WTC11 (cell line): ENCODE data around the gene RAB35.

Experiments used
- CREM ChIP-seq: sonication (generic); formaldehyde crosslinking; IDR thresholded peaks from 2 replicates; pipeline ENCODE4 v1.8.1; 2022; ENCODE audit warnings: mild to moderate bottlenecking, missing genetic modification reagents, moderate library complexity
- FOXK1 ChIP-seq: sonication (generic); formaldehyde crosslinking; IDR thresholded peaks from 2 replicates; pipeline ENCODE4 v1.8.0; 2022; ENCODE audit warnings: mild to moderate bottlenecking, moderate library complexity, missing genetic modification reagents
- FOXP1 ChIP-seq: sonication (generic); formaldehyde crosslinking; IDR thresholded peaks from 2 replicates; pipeline ENCODE4 v1.8.0; 2022; ENCODE audit warnings: missing genetic modification reagents, mild to moderate bottlenecking, moderate library complexity, borderline replicate concordance
- GABPB1 ChIP-seq: sonication (generic); formaldehyde crosslinking; IDR thresholded peaks from 2 replicates; pipeline ENCODE4 v1.8.1; 2023; ENCODE audit warnings: mild to moderate bottlenecking, missing genetic modification reagents
- IRF1 ChIP-seq: sonication (generic); formaldehyde crosslinking; IDR thresholded peaks from 2 replicates; pipeline ENCODE4 v1.8.0; 2023; ENCODE audit warnings: missing genetic modification reagents
- ZNF121 ChIP-seq: sonication (generic); formaldehyde crosslinking; IDR thresholded peaks from 2 replicates; pipeline ENCODE4 v1.8.0; 2023; ENCODE audit warnings: missing genetic modification reagents
- ZNF281 ChIP-seq: sonication (generic); formaldehyde crosslinking; IDR thresholded peaks from 2 replicates; pipeline ENCODE4 v1.8.0; 2023; ENCODE audit warnings: mild to moderate bottlenecking, missing genetic modification reagents
- TF ChIP-seq, protein P1 (sequence below): sonication (generic); formaldehyde crosslinking; IDR thresholded peaks from 2 replicates; pipeline ENCODE4 v1.8.0; 2022; ENCODE audit warnings: mild to moderate bottlenecking, missing genetic modification reagents
- TF ChIP-seq, protein P2 (sequence below): fragments of 200-600 bp; IDR thresholded peaks from 2 replicates; pipeline ENCODE4 v1.8.0; 2022; ENCODE audit warnings: antibody characterized with exemption
- TF ChIP-seq, protein P3 (sequence below): sonication (generic); formaldehyde crosslinking; IDR thresholded peaks from 2 replicates; pipeline ENCODE4 v1.8.1; 2023; ENCODE audit warnings: mild to moderate bottlenecking, missing genetic modification reagents
- TF ChIP-seq, protein P4 (sequence below): sonication (generic); formaldehyde crosslinking; IDR thresholded peaks from 2 replicates; pipeline ENCODE4 v1.8.1; 2023; ENCODE audit warnings: mild to moderate bottlenecking, missing genetic modification reagents, moderate library complexity
- TF ChIP-seq, protein P5 (sequence below): sonication (generic); formaldehyde crosslinking; IDR thresholded peaks from 2 replicates; pipeline ENCODE4 v1.8.0; 2022; ENCODE audit warnings: missing genetic modification reagents

GRCh38 chr12:120067901-120068300, 48.7 kb downstream of the RAB35 start:
- TF ChIP-seq, protein P1, sequence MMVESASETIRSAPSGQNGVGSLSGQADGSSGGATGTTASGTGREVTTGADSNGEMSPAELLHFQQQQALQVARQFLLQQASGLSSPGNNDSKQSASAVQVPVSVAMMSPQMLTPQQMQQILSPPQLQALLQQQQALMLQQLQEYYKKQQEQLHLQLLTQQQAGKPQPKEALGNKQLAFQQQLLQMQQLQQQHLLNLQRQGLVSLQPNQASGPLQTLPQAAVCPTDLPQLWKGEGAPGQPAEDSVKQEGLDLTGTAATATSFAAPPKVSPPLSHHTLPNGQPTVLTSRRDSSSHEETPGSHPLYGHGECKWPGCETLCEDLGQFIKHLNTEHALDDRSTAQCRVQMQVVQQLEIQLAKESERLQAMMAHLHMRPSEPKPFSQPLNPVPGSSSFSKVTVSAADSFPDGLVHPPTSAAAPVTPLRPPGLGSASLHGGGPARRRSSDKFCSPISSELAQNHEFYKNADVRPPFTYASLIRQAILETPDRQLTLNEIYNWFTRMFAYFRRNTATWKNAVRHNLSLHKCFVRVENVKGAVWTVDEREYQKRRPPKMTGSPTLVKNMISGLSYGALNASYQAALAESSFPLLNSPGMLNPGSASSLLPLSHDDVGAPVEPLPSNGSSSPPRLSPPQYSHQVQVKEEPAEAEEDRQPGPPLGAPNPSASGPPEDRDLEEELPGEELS (CRISPR knock-in tag) = no peak
- TF ChIP-seq, protein P2, sequence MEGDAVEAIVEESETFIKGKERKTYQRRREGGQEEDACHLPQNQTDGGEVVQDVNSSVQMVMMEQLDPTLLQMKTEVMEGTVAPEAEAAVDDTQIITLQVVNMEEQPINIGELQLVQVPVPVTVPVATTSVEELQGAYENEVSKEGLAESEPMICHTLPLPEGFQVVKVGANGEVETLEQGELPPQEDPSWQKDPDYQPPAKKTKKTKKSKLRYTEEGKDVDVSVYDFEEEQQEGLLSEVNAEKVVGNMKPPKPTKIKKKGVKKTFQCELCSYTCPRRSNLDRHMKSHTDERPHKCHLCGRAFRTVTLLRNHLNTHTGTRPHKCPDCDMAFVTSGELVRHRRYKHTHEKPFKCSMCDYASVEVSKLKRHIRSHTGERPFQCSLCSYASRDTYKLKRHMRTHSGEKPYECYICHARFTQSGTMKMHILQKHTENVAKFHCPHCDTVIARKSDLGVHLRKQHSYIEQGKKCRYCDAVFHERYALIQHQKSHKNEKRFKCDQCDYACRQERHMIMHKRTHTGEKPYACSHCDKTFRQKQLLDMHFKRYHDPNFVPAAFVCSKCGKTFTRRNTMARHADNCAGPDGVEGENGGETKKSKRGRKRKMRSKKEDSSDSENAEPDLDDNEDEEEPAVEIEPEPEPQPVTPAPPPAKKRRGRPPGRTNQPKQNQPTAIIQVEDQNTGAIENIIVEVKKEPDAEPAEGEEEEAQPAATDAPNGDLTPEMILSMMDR = no peak
- TF ChIP-seq IRF1 (CRISPR knock-in tag) = no peak
- TF ChIP-seq, protein P3, sequence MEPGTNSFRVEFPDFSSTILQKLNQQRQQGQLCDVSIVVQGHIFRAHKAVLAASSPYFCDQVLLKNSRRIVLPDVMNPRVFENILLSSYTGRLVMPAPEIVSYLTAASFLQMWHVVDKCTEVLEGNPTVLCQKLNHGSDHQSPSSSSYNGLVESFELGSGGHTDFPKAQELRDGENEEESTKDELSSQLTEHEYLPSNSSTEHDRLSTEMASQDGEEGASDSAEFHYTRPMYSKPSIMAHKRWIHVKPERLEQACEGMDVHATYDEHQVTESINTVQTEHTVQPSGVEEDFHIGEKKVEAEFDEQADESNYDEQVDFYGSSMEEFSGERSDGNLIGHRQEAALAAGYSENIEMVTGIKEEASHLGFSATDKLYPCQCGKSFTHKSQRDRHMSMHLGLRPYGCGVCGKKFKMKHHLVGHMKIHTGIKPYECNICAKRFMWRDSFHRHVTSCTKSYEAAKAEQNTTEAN (CRISPR knock-in tag) = no peak
- no peak for TF ChIP-seq ZNF121
- TF ChIP-seq, protein P4, sequence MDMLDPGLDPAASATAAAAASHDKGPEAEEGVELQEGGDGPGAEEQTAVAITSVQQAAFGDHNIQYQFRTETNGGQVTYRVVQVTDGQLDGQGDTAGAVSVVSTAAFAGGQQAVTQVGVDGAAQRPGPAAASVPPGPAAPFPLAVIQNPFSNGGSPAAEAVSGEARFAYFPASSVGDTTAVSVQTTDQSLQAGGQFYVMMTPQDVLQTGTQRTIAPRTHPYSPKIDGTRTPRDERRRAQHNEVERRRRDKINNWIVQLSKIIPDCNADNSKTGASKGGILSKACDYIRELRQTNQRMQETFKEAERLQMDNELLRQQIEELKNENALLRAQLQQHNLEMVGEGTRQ (CRISPR knock-in tag) = no peak
- TF ChIP-seq CREM (CRISPR knock-in tag) = no peak
- no peak for TF ChIP-seq FOXK1 (CRISPR knock-in tag)
- TF ChIP-seq ZNF281 (CRISPR knock-in tag) = no peak
- TF ChIP-seq FOXP1 (CRISPR knock-in tag) = no peak
- no peak for TF ChIP-seq GABPB1 (CRISPR knock-in tag)
- TF ChIP-seq, protein P5, sequence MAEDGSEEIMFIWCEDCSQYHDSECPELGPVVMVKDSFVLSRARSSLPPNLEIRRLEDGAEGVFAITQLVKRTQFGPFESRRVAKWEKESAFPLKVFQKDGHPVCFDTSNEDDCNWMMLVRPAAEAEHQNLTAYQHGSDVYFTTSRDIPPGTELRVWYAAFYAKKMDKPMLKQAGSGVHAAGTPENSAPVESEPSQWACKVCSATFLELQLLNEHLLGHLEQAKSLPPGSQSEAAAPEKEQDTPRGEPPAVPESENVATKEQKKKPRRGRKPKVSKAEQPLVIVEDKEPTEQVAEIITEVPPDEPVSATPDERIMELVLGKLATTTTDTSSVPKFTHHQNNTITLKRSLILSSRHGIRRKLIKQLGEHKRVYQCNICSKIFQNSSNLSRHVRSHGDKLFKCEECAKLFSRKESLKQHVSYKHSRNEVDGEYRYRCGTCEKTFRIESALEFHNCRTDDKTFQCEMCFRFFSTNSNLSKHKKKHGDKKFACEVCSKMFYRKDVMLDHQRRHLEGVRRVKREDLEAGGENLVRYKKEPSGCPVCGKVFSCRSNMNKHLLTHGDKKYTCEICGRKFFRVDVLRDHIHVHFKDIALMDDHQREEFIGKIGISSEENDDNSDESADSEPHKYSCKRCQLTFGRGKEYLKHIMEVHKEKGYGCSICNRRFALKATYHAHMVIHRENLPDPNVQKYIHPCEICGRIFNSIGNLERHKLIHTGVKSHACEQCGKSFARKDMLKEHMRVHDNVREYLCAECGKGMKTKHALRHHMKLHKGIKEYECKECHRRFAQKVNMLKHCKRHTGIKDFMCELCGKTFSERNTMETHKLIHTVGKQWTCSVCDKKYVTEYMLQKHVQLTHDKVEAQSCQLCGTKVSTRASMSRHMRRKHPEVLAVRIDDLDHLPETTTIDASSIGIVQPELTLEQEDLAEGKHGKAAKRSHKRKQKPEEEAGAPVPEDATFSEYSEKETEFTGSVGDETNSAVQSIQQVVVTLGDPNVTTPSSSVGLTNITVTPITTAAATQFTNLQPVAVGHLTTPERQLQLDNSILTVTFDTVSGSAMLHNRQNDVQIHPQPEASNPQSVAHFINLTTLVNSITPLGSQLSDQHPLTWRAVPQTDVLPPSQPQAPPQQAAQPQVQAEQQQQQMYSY (CRISPR knock-in tag) = no peak
